Bronchial epithelial cell (primary cell): ENCODE data around the gene BATF3. TPM values are rescaled to one million over a fixed set of nuclear protein-coding genes. Genes with fewer than 3 reads are reported as not detected.

Source experiments
- DNase-seq: peaks from one replicate; pipeline ENCODE4 v3.0.0-alpha.2; 2010; ENCODE audit warnings: low read depth
- FAIRE-seq: peaks from 2 replicates; lab custom pipeline; 2011; peaks lifted over from hg19 to GRCh38; lab: Jason Lieb, UNC
- H3K27me3 ChIP-seq: 2 replicates; pipeline ENCODE4 v1.5.1; 2011; ENCODE audit warnings: low read length; ENCODE audit not compliant: control insufficient read depth, insufficient read depth
- H3K36me3 ChIP-seq: 2 replicates; pipeline ENCODE4 v1.5.1; 2011; ENCODE audit warnings: low read length; ENCODE audit not compliant: control insufficient read depth, insufficient read depth
- H3K4me3 ChIP-seq: 2 replicates; pipeline ENCODE4 v1.5.1; 2011; ENCODE audit warnings: mild to moderate bottlenecking, low read depth, low read length, control low read depth
- total RNA-seq: library from RNA; depleted of rRNA; stranded (reverse); fragments of >200 nt; gene quantifications from 2 replicates; pipeline ENCODE4 v1.2.1, GENCODE V29; 2014
- TF ChIP-seq, protein P1 (sequence below): IDR thresholded peaks from 2 replicates; pipeline ENCODE4 v1.5.1; 2011; ENCODE audit warnings: mild to moderate bottlenecking, moderate library complexity, low read length, control low read depth, inconsistent platforms; ENCODE audit not compliant: insufficient read depth, severe bottlenecking

Gene BATF3
- total RNA-seq, 1 donor from 2014 or later: 0.26 TPM

- Histone ChIP-seq H3K27me3 (peaks cover 34% of the 10 kb centered on the region), H3K4me3 (no peak overlapping the region), H3K36me3 (no peaks in the 10 kb centered on the region)
- no peak for DNase-seq
- TF ChIP-seq, protein P1, sequence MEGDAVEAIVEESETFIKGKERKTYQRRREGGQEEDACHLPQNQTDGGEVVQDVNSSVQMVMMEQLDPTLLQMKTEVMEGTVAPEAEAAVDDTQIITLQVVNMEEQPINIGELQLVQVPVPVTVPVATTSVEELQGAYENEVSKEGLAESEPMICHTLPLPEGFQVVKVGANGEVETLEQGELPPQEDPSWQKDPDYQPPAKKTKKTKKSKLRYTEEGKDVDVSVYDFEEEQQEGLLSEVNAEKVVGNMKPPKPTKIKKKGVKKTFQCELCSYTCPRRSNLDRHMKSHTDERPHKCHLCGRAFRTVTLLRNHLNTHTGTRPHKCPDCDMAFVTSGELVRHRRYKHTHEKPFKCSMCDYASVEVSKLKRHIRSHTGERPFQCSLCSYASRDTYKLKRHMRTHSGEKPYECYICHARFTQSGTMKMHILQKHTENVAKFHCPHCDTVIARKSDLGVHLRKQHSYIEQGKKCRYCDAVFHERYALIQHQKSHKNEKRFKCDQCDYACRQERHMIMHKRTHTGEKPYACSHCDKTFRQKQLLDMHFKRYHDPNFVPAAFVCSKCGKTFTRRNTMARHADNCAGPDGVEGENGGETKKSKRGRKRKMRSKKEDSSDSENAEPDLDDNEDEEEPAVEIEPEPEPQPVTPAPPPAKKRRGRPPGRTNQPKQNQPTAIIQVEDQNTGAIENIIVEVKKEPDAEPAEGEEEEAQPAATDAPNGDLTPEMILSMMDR: no peak
- FAIRE-seq: no peak
Measured at GRCh38 chr1:212701910-212702309, 2.3 kb upstream of the BATF3 start.

GRCh38 chr1:212700892-212701819 lies 1.5 kb upstream of the BATF3 start:
- TF ChIP-seq, protein P1: no peak
- FAIRE-seq: no peak
- Histone ChIP-seq H3K27me3 (peaks cover 40% of the 10 kb centered on the region), H3K36me3 (no peaks in the 10 kb centered on the region), H3K4me3 (no peak overlapping the region)
- no peak for DNase-seq

DNA sequence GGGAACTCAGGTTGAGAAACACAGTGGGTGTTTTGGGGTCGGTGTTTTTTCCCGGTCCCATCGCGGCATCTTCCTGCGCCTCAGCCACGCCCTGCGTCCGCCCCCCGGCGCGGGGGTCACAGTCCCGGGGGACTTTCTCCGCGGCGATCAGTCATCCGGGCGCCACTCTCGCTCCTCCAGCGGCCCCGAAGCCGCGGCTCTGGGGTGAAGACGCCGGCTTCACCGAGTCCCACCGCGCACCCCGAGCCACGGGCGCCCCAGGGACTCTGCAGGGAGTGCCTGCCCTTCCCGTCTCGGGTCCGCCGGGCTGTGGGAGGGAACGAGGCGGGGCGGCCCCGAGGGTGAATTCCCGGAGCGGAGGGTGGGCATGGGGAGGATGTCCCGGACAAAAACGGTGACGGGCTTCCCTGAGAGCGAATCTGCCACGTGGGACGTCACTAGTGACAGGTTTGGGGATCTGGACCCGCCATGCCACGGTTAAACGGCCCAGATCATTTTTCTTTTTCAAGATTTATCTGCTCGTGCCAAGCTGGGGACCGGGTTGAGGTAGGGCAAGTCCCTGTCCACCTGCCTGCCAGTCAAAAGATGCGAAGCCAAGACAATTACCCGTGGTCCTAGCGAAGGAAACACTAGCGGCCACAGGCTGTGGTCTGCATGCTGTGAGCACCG lies 717 bp upstream of the BATF3 start:
- Histone ChIP-seq H3K4me3 (peak overlapping the region; percentile 22), H3K36me3 (no peaks in the 10 kb centered on the region), H3K27me3 (peaks cover 45% of the 10 kb centered on the region)
- DNase-seq (no peak), FAIRE-seq (no peak)
- TF ChIP-seq, protein P1: no peak

- TF ChIP-seq, protein P1: peak; percentile 62
- FAIRE-seq (no peak), DNase-seq (no peak)
- H3K36me3 ChIP-seq: no peaks in the 10 kb centered on the region
- peaks cover 45% of the 10 kb centered on the region for H3K27me3 ChIP-seq
- H3K4me3 ChIP-seq: peak overlapping the region; percentile 38
Measured at GRCh38 chr1:212699104-212699624, 476 bp downstream of the BATF3 start.

DNA sequence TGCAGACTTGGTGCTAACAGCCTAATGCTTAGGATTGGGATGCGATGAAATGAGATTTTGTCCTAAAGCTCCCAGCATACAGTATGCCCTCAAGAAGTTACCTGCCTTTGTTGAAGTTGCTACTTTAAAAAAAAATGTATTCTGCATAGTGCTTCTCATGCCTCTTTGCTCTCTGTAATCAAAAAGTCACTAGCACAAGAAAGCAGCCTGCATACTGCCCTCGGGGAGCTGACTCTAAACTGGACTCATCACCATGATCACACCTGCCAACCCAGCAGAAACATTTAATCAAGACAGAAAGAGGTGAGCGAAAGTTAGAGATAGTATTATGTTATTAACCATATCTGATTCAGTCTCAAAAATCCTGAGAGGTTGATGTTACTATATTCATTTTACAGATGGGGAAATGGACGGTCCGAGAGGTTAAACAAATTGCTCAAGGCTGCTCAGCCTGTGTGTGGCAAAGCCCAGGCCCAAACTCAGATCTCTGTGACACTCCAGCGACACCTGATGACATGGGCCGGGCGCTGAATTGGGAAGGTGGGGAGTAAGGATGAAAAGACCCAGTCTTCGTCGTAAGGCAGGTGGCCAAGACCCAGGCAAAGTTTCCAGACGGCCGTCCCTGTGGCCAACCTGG lies 1.1 kb downstream of the BATF3 start:
- no peaks in the 10 kb centered on the region for H3K36me3 ChIP-seq
- H3K27me3 ChIP-seq: peaks cover 48% of the 10 kb centered on the region
- DNase-seq (no peak), FAIRE-seq (no peak)
- peak overlapping the region; percentile 38 for H3K4me3 ChIP-seq
- TF ChIP-seq, protein P1: no peak
